GM19455 (cell line): ENCODE results near the gene DOK1.
A peak's percentile ranks its signal among the peaks of the same experiment; 100 is the strongest.
"Not testable (repeated sequence)": the region's sequence is repeated elsewhere in the genome, so short reads cannot be mapped to it uniquely, and the experiment has no call there.

Experiments used
- ATAC-seq: cut with Tn5 transposase; IDR thresholded peaks from one replicate; pipeline ENCODE4 v1.9.1; 2021; ENCODE audit not compliant: unreplicated experiment

The DOK1 gene

DNA sequence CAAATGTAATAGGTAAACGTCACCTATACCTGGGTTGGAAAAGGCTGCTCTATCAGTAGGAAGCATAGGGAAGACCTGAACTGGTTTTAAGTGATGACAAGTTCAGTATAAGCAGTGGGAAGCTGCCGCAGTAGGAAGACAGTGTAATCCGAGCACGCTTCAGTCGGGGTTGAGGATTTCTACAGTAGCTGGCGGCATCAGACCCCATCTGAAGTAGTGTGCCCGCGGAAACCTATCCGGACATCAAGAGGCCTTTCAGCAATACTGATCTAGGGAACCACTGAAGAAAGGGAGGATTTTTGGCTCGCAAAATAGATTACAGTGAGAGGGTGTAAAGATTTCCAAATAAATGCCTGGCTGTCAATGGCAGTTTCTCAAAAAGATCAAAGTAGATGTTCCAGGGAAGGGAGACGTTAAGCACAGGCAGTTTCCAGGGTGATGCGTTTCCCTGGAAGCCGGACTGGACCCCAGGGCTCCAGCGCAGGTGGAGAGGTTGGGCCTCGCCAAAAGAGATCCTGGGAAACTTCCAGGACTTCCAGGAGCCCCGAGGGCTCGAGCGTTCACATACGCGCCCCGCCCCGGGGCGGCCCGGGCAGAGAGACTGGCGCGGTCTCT lies 6.1 kb upstream of the DOK1 start:
- ATAC-seq = no peak

DNA sequence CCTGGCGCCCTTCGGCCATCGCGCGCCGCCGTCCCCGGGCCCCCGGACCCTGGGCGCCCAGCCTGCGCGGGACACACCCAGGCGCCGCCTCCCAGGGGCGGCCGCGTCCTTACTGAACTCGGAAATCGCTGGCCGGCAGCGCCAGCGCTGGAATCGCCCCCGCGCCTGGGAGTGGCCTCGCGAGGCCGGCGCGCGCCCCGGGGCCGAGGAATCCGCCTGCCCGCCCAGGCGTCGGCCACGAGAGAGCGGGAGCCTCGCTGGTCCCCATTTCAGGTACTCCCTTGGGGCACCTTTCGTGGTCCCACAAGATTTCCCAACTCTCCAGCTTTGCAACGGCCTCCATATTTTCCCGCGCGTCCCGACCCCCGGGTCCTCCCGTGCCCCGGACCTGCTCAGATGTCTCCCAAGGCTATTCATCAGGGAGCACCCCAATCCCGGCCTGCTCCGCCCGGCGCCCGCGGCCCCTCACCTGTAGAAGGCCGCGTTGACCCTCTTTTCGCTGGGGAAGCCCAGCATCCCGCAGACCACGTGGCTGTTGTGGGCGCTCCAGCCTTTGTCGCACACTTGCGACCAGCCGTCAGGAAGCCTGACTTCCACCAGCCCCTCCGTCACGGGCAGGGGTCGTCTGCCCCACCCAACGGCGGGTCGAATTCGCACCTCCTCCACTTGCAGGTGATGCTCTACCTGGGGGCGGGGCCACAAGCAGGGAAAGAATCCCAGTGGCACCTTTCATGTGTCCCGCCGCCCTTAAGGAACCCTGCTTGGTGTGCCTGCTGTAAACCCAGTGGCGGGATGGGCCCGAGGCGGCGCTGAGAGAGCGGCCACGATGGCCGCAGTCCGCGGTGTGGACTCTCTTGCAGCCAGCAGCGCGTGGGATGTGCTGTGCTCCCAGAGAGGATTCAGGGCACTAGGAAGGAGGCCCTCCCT lies 5.4 kb upstream of the DOK1 start:
- ATAC-seq = no peak

DNA sequence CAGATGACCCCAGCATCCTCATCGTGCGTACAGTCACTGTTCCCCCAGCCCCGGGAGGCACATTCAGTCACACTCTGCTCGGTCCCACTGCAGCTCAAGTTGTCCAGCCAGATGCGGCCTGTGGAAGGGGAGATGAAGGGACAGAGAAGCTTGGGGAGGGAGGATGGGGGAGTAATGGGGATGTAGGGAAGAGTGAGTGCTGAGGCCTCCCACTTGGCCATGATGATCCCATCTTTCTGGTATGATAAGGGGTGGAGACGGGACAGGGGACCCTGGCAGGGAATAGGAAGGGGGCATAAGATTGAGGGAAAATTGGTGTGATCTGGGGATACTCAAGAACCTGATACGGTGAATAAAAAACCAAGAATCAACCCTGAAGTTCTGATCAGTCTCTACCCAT lies 4.3 kb upstream of the DOK1 start:
- ATAC-seq = no peak

DNA sequence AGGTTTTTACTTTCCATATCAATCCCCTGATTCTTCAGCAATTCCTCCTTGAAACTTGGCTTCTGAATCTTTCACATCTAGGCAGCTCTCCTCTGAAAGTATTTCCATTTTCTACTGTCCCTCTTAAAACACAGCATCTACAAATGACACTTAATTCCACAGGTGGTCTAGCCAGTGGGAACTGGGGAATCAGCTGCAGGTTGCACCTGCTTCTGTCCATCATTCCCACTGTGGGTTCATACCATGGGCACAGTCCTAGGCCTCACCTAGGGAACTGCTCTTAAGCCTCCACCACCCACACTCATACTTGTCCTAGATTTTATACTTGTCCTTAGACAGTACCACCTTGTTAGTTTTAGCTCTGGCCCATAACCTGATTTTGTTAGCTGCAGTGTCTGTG lies 3.0 kb upstream of the DOK1 start:
- ATAC-seq = no peak

DNA sequence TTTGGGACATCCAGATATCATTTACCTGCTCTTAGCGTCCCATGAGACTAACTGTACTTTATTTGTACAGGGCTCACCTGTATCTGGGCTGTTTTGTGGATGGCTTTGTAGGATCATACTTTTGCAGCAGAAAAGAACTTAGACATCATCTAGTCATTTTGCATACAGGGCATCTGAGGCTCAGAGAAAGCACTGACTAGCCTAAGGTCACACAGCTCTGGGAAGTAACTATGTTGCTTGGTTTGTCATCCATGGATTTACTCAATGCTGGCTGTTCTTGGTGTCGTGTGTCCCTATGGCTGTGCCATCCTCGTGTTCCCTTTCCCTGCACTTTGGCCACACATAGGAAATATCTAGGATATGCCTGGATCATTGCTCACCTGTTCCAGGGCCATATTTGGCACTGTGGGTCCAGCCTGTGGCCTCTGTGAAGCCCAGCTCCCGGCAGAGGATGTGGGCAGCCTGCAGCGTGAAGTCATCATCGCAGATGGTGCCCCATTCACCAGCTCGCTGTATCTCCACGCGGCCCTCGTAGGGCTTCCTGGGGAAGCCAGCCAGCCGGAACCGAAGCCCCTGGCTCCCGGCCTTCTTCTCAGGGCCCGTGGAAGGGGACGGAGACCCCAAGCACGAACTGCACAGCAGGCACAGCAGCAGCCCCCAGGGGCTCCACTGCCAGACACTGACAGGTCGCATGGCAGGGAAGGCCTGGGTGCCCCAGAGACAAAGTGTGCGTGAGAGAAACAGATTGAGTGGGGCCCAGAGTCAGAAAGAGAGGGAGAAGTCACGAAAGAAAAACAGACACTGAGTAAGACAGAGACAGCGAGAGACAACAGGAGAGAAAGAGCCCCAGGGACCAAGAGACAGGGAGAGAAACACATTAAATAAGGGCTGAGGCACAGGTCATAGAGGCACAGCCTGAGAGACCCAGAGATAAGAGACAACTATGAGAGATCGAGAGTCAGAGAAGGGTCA lies 2.3 kb upstream of the DOK1 start:
- ATAC-seq = no peak

DNA sequence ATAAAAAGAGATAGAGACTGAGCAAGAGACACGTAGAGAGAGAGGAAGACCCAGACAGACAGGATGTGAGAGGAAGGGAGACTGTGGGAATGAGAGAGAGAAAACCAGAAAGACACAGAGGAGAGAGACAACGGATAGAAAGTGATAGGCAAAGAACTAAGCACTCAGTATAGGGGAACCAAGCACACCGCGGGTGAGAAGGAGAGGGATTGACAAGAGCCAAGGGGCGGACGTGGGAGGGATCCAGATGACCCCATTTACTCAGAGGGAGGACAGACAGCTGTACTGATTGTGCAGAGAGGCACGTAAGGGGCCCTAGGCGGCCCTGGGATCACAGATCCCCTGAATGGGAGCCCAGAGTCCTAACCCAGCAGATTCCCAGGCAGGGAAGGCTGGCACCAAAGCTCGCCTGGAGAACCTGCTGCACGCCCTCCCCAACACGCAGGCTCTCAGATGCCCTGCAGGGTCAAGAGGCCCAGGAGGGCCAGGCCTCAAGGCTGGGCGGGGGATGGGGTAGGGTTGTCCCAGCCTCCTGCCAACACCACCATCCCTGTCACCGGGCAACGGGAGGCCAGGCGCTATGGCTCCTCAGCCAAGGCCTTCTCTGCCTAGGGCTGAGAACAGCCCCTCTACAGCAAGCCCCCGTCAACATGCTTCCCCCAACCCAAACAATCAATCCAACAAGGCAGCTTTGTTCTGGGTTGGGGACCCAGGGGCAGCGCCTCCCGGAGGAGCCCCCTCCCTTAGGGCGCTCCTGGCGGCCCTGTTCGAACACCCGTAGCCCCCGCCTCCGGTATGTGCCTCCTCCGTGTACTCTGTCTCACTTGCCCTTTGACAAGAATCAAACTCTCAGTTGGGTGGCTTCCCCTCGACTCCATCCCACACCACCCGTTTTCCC lies 1.4 kb upstream of the DOK1 start:
- no peak for ATAC-seq

DNA sequence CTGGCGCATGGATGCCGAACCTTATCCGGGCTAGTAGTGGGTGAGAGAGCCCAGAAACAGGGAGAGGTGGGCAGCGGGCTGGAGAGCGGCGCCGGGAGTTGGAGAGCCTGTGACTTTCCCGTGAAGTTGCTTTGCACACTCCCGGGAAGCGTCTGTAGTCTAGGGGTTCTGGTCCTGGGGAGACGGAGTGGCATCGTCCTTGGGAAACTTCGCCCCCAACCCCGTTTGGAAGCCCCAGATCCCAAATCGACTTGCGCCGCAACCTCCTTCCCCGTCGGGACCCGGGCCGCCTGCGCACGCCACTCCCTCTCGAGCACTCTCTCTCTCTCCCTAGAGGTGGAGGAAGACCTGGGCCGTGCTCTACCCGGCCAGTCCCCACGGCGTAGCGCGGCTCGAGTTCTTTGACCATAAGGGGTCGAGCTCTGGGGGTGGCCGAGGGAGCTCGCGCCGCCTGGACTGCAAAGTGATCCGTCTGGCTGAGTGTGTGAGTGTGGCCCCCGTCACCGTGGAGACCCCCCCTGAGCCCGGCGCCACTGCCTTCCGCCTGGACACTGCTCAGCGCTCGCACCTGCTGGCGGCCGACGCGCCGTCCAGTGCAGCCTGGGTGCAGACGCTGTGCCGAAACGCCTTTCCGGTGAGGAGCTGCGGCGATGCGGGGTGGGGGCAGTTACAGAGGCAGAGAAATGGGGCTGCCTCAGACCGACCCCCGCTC lies 456 bp downstream of the DOK1 start:
- ATAC-seq = peak; percentile 52

DNA sequence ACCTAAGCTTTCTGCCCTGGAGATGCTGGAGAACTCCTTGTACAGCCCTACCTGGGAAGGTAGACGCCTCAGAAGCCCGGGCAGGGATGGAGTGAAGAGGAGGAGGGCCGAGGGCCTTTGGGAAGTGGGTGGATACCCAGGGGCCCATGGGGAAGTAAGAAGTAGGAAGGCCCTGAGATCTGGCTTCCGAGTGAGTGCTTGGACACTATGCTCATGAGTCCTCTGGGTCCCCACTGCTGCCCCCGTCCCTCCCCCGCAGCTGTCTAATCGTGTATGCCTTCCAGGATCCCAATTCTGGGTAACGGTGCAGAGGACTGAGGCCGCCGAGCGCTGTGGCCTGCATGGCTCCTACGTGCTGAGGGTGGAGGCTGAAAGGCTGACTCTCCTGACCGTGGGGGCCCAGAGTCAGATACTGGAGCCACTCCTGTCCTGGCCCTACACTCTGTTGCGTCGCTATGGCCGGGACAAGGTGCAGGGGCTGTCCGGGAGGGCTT lies 1.1 kb downstream of the DOK1 start:
- ATAC-seq = no peak

DNA sequence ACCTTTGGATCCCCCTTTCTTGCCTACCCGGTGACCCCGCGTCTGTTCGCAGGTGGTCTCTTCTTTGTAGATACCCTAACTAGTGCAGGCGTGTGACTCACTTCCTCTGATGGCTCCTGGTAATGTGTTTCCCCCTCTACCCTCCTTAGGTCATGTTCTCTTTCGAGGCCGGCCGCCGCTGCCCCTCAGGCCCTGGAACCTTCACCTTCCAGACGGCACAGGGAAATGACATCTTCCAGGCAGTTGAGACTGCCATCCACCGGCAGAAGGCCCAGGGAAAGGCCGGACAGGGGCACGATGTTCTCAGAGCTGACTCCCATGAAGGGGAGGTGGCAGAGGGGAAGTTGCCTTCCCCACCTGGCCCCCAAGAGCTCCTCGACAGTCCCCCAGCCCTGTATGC lies 1.6 kb downstream of the DOK1 start:
- ATAC-seq = no peak

DNA sequence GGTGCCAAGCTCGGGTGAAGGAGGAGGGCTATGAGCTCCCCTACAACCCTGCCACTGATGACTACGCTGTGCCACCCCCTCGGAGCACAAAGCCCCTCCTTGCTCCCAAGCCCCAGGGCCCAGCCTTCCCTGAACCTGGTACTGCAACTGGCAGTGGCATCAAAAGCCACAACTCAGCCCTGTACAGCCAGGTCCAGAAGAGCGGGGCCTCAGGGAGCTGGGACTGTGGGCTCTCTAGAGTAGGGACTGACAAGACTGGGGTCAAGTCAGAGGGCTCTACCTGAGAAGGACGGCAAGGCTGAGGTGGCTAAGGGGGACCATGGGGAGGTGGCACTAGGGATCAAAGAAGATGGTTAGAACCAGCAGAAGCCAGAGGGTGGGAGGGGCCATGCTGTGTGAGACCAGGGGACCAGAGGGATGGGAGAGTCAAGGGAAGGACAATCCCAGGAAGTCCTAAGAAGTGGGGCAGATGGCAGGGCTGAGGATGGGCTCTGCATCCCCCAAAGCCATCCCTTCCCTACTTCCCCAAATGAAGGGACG lies 2.4 kb downstream of the DOK1 start:
- ATAC-seq = no peak

DNA sequence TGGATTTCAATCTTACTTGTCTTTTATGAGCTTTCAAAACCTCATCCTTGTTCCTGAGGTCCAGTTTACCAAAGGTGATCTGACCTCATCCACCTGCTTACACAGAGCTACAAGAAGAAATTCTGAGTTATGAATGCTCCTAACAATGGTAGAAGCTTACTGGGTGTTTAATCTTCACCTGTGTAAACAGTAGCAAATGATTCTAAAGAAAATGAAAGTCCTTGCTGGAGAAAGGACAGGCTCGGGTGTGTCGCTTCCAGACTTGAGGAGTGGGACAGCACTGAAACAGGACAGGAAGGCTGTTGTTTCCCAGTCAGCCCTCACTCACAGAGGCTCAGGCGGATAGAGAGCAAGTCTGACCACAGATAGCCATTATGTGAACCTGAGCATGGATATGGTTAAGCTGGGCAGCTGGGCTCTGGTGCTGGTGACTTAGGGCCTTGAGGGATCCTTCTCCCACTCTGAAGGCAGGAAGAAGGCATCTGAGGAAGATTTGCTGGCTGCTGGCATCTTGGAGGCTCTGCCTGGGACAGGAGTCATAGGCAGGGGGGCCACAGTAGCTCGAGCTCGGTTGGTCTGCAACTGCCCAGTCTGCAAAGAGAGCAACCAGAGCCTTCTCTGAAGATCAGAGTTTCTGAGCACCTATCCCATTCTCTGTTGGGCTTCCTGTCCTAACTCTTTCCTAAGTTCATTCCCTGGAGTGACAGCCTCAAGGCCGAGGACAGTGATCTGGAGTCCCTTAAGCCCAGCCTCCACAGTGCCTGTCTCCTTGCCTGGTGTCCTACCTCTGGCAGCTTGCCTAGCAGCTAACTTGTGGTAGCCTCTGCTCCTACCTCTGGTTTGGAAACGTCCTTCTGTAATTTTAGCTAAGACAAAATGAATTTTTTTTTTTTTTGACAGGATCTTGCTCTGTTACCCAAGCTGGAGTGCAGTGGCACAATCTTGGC lies 4.0 kb downstream of the DOK1 start:
- ATAC-seq = no peak

DNA sequence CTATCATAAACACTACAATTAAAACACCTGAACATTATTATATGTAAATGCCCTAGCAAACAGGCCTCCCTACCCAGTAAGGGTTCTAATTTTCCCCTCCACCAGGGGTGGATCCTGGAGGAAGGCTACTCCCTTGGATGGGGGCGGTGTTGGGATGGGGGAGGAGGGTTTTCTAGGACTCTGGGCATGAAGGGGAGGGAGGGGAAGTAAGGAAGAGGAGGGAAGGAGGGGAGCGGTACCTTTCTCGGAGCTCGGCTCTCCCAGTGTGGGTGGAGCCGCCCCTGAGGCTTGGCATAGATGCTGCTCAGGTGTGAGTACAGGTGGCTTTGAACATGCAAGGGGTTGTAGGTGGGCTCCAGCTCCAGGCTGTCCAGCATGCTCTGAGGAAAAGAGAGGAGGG lies 5.4 kb downstream of the DOK1 start:
- no peak for ATAC-seq

DNA sequence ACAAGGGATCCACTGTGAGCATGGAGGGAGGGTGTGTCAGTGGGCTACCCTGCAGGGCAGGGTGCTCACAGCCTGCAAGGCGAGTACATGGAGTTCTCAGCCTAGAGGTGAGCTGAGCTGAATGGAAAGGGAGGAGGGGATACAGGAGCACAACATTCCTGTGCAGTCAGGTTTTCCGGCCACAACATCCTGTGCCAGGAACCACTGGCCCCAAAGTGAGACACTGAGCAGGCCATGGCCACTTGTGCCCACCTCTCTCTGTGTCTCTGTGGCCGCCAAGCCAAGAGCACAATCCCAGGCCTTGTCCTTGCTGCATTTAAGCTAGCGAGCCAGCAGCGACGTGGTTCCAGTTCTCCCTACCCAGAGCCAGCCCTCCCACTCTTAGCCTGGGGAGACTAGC lies 6.1 kb downstream of the DOK1 start:
- ATAC-seq = no peak

DNA sequence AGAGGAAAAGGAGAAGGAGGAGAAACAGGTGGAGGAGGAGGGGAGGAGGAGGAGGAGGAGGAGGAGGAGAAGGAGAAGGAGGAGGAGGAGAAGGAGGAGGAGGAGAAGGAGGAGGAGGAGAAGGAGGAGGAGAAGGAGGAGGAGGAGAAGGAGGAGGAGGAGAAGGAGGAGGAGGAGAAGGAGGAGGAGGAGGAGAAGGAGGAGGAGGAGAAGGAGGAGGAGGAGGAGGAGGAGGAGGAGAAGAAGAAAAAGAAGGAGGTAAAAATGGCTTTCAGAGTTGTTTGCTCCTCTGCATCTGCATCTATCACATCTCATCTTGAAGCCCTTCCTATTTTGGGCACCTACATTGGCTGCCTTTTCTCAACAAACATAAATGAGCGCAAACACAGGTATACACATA lies 6.5 kb downstream of the DOK1 start:
- not testable (repeated sequence) for ATAC-seq

DNA sequence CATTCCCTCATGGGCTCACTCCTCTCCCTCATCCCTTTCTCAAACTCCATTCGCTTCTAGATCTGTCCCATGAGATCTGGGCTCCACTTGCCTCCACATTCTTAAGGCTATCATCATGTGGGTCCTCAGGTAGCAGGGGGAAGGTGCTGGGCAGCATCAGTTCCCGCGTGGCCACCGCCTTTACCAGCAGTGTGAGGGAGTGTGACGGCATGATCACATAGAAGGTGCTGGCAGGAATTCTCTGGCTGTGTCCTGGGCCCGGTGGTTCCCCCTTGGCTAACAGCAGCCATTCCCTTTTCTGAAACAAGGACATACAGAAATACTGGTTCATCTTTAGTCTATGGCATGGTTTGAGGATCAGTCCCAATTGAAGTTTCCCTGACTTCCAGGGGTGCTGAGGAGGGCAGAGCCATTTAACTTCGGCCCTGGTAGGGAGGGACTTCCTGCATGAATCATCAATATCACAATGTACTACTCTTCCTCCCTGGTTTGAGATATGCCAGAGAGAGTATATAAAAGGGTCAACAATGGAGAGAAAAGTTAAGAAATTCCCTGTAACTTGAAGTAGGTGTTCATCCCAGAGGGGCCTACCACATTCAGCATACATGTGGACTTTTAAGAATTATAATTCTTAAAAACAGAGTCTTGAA lies 7.7 kb downstream of the DOK1 start:
- ATAC-seq = no peak

DNA sequence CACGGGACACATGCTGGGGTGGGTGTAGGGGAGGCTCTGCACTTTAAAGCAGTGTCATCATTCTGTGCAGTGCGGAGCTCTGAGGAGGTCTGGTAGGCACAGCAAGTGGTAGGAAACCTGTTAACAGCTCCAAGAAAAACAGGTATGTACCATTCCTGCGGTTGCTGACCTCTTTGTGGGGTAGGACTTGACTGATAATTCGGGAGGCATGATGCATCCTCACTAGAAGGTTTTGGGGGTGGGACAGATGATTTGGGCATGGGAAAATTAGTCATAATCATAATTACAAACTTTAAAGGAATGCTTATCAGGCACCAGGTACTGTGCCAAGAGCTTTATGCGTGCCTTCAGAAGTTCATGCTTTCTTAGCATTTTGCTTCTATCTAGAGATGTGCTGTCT lies 9.7 kb downstream of the DOK1 start:
- ATAC-seq = no peak

DNA sequence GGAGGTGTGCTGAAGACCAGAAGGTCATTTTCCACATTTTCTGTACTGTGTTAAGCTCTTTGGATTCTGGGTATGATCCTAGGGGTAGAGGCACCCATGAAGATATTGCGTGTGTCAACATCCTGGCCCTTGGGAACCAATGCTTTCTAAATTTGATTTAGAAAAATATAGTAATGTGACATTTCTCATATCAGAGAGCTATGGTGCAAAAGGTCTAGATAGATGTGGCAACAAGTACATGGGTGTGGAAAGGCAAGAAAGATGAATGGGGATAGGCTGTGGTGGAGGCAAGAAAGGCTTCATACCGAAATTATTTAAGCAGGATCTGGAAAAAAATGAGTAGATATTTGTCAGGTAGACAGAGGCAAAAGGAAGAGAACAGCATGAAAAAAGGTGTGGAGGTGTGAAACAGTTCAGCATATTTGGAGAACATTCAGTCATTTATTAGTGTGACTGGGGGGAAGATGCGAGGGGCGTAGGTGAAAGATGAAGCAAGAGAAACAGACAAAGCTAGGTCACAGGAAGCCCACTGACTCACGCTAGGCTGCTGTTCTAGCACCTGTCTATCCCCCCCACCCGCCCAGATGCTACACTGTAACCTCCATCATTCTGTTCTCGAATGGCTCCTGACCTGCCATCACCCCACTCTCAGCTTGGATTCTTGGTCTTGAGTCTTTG lies 11.7 kb downstream of the DOK1 start:
- ATAC-seq = no peak
